GM19328 (cell line): ENCODE measurements around the gene GMDS.

Experiments used
- ATAC-seq: cut with Tn5 transposase; IDR thresholded peaks from one replicate; pipeline ENCODE4 v1.9.1; 2021; ENCODE audit warnings: mild to moderate bottlenecking, moderate library complexity; ENCODE audit not compliant: unreplicated experiment

Gene GMDS

GRCh38 chr6:1870932-1871331, 374.5 kb downstream of the GMDS start:
- ATAC-seq: no peak

DNA sequence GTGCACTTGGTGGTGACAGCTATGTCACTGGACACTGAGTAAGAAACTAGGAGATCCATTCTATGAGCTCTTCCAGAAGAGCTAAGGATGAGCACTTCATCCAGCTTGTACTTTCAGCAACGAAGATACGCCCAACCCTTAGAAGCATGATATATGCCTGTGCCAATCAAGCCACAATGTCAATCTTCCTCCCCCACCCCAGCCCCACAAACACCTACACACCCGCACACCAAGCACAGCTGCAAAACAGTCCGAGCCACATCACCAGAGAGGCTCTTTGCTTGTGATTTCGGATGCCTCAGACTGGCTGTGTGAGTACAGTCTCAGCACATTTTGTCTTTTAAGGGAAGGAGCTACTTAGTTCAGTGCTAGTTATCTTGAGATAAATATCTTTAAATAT, 375.2 kb downstream of the GMDS start:
- no peak for ATAC-seq

DNA sequence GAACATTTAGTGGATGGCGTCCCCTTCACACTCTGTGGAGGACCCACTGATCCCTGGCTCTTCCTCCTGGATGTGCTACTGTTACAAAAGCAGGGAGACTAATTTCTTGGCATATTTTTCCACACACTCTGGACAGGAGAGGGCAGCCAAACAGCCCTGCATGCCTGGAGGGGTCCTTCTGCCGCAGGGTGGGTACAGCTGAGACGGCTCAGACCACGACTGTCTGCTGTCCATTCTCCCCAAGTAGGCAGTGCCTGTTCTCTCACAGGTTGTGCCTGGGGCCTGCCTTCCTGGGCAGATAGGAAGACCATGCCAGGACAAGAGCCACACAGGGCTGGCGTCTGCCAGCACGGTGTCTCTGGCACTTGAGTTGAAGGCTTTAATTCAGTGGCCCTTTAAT, 375.6 kb downstream of the GMDS start:
- no peak for ATAC-seq

DNA sequence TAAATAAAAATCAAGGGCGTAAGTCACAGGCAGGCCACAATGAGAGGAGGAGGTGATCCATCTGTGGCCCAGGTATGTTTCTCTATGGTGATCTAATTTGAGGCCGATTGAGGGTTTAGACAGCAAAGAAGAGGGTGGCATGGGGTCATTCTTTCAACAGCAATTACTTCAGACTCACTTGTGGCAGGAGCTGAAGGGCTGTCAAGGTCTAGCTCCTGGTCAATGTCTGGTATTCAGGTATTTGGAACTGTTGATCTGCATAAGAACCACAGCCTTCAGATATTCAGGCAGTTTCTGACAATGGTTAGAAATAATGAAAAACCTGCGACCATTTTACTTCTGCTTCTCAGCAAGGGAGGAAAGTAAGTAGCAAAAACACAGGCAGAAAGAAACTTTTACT, 376.1 kb downstream of the GMDS start:
- ATAC-seq: no peak

GRCh38 chr6:1868561-1869261, 376.7 kb downstream of the GMDS start:
- ATAC-seq: peak; percentile 85

GRCh38 chr6:1867197-1867596, 378.2 kb downstream of the GMDS start:
- ATAC-seq: no peak

- no peak for ATAC-seq
These were observed 379.8 kb downstream of the GMDS start for GRCh38 chr6:1865585-1865984.

GRCh38 chr6:1864496-1864895, 380.9 kb downstream of the GMDS start:
- ATAC-seq: no peak

- no peak for ATAC-seq
These were observed 383.0 kb downstream of the GMDS start for GRCh38 chr6:1862411-1862810.

DNA sequence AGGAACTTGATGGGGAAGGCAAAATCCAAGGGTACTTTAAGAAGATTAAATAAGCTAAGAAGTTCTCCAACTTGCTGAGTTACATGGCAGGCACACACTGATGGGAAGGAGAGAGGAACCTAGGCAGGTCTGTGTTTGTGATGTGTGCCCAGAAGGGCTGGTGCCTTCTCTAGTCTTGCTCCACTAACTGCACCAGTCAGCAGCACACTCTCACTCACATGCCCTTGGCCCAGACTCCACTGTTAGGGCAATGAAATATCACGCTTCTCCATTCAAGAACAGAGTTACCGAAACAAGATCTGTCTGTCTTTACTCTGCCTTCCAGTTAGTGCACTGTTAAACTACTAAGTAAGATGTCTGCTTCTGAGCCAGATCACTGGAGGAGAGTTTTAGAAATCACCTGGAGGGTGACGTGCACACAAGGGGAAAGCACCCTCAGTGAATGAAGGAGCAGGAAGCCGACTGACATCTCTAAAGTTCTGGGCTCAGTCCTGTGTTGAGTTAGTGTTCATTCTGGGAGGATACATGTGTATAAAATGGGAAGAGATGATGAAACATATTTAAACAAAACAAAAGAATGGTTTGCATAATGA, 384.6 kb downstream of the GMDS start:
- no peak for ATAC-seq

GRCh38 chr6:1858859-1859258, 386.5 kb downstream of the GMDS start:
- ATAC-seq: no peak

DNA sequence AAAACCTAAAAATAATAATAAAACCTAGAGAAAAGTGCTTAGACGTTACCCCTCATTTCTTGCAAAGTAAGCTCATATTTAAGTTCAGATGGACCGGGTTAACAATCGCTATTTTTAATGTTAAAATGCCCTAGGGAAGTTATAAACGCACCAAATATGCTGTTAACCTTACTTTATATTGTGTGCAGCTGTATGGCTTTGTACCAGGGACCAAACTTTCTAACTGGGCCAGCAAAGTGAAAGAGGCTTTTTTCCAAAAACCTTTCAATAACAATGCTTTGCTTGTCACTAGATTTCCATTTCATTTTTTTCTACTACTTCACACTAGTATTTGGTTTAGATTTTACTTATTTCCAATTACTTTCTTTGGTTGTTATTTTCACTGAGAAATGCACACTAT, 387.2 kb downstream of the GMDS start:
- no peak for ATAC-seq

DNA sequence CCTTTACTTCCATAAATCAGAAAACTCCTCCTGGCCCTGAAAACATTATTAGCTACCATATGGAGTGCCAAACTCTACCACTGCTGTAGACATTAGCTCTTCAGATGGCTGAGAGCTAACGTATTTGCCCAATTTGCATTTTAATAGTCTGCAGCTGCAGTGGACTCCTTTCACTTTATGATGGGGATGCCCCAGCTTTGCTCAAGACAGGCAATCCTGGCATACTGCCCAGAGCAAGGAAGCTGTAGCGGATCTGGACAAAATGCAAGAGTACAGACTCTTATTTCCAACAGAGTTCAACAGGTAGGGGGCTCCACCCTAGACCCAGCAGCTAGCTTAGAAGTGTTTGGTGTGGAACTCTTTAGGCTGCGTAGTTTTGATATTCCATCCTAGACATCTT, 389.0 kb downstream of the GMDS start:
- peak; percentile 69 for ATAC-seq

- no peak for ATAC-seq
These were observed 389.5 kb downstream of the GMDS start for GRCh38 chr6:1855890-1856289.

- no peak for ATAC-seq
These were observed 391.1 kb downstream of the GMDS start for GRCh38 chr6:1854296-1854695.

GRCh38 chr6:1853761-1854160, 391.6 kb downstream of the GMDS start:
- no peak for ATAC-seq

GRCh38 chr6:1851681-1852456, 393.5 kb downstream of the GMDS start:
- no peak for ATAC-seq

- no peak for ATAC-seq
These were observed 394.6 kb downstream of the GMDS start for GRCh38 chr6:1850840-1851157.

- ATAC-seq: no peak
These were observed 395.1 kb downstream of the GMDS start for GRCh38 chr6:1850121-1850839.

DNA sequence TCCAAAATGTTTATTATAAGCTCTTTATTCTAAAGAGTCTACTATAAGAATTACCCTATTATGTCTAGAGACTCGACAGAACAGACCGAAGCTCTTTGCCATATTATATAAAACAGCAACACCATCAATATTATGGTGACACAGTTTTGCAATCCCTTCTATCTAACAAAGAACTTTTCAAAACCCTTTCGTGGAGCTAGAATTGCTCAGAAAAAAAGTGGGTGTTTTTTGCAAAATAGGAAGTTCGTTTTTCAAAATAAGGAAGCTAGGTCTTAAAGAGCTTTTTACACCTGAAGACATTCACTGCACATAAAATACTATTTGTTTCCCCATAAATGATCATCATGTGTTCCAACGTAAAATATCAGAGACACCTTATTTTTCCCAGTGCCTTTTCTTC, 395.7 kb downstream of the GMDS start:
- no peak for ATAC-seq

DNA sequence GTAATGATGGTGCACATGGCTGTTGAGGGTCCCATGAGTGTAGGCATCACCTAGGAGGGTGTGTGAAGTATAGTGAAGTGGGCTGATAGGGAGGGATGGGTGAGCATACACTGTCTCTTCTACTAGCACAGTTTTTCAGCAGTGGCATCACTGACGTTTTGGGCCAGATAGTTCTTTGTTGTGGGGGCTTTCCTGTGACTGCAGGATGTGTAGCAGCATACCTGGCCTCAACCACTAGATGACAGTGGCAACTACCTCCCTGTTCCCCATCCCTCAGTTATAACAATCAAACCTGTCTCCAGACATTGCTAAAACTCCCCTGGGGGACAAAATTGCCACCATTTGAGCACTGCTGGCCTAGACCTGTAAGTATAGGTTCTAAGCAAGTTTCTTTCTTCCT, 396.7 kb downstream of the GMDS start:
- no peak for ATAC-seq

DNA sequence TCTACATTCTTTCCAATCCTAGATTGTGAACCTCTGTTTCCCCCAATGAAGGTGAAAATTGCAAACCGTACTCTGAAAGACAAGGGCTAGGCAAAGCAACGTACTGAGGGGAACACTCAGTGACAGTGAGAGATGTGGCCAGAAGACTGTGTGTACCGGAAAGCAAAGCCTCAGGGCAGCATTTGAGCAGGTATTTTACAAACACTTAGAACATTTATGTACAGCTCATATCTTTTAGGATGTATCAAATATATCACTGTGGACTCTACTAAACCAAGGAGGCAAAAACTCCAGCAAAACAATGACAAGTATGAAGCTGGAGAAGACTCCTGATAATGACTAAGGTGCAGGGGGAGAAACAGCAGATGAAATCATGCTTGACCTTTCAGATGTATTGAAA, 398.8 kb downstream of the GMDS start:
- no peak for ATAC-seq
